Heart left ventricle (tissue), 16 donors: Measurements from ENCODE around the gene SNED1. TPM values are rescaled to one million over a fixed set of nuclear protein-coding genes. Genes with fewer than 3 reads are reported as not detected.

Experiments used
- ATAC-seq, 4 donors: fragments of 200-7000 bp; cut with Tn5 transposase; one replicate each; pipeline ENCODE4 v1.9.1; 2020 to 2022; ENCODE audit warnings: moderate library complexity in 4 of 4, mild to moderate bottlenecking in 3 of 4, moderate number of reproducible peaks in 1 of 4
- DNase-seq, 5 donors: peaks; one replicate each; pipeline ENCODE4 v3.0.0-alpha.2; 2020
- H3K27ac ChIP-seq, 12 donors: fragments of 200-600 bp; sonication (generic) in 4 of 12; one replicate each; pipeline versions ENCODE4 v1.5.0 to v1.8.0; 2016 to 2022; ENCODE audit warnings: mild to moderate bottlenecking in 2 of 12
- H3K27me3 ChIP-seq, 9 donors: fragments of 200-600 bp; sonication (generic) in 2 of 9; one replicate each; pipeline versions ENCODE4 v1.5.1 to v1.8.0; 2016 to 2022; ENCODE audit warnings: mild to moderate bottlenecking in 3 of 9
- H3K36me3 ChIP-seq, 9 donors: fragments of 200-600 bp; sonication (generic) in 2 of 9; one replicate each; pipeline versions ENCODE4 v1.5.0 to v1.8.0; 2018 to 2022; ENCODE audit warnings: mild to moderate bottlenecking in 2 of 9
- H3K4me1 ChIP-seq, 12 donors: fragments of 200-600 bp; sonication (generic) in 4 of 12; one replicate each; pipeline versions ENCODE4 v1.5.0 to v1.8.0; 2016 to 2022; ENCODE audit warnings: mild to moderate bottlenecking in 3 of 12
- H3K4me3 ChIP-seq, 12 donors: fragments of 200-600 bp; sonication (generic) in 4 of 12; one replicate each; pipeline versions ENCODE4 v1.5.0 to v1.8.0; 2017 to 2022; ENCODE audit warnings: mild to moderate bottlenecking in 9 of 12, moderate library complexity in 4 of 12
- H3K9me3 ChIP-seq, 12 donors: fragments of 200-600 bp; sonication (generic) in 4 of 12; one replicate each; pipeline versions ENCODE4 v1.5.0 to v1.8.0; 2016 to 2022; ENCODE audit warnings: mild to moderate bottlenecking in 1 of 12
- POLR2A ChIP-seq, 2 donors: fragments of 450-650 bp; IDR thresholded peaks; one replicate each; pipeline ENCODE4 v1.6.1; 2017; ENCODE audit warnings: antibody characterized with exemption in 2 of 2, mild to moderate bottlenecking in 2 of 2, moderate library complexity in 2 of 2
- WGBS, 4 donors: extraction: QIAGEN DNeasy Blood & Tissue Kit in 2 of 4; methylation state at CpG; one replicate each; pipeline versions ENCODE4 v1.1.5 to v1.1.7; 2013 to 2018; 5-methylcytosine and 5-hydroxymethylcytosine counted together
- intact Hi-C, 10 donors: fragments of 100-400 bp; cut with DNase I; formaldehyde crosslinking; loops; one replicate each; pipeline versions ENCODE4 v1.11.1 to v1.14.2; 2022
- polyA plus RNA-seq, 2 donors: library from polyadenylated mRNA; stranded (reverse); fragments of 200-250 nt; gene quantifications; one replicate each; pipeline ENCODE4 v1.2.3, GENCODE V29; 2013
- total RNA-seq, 9 donors: library from RNA; depleted of rRNA in 2 of 9; stranded (reverse); fragments of >200 nt in 2 of 9; fragmentation: NEBNext Ultra II Directional in 3 of 9; extraction: Animal tissue kit (Norgen Biotek cat#: 25700) in 3 of 9; gene quantifications; one replicate each; pipeline versions ENCODE4 v1.1.0 to v1.2.4, GENCODE V29; 2016 to 2023
- TF ChIP-seq, protein P1 (sequence below), 12 donors: fragments of 200-600 bp; sonication (generic) in 4 of 12; IDR thresholded peaks; one replicate each; pipeline versions ENCODE4 v1.5.0 to v1.8.0; 2018 to 2022; ENCODE audit warnings: antibody characterized with exemption in 12 of 12, mild to moderate bottlenecking in 5 of 12
- donor health status: ischemic (EF 13 %, LVEDD 7.1; RV severe dilation, severe dysfunction).
- donor health status: healthy with polysubstance abuse.
- donor health status: DM: no; HTN: yes; CAD: no.
- donor health status: DM: no; HTN: no; CAD: no.
- donor health status: ischemic (EF 25% LVEDD 6.9; RV normal size, moderate dysfunction).
- donor health status: ischemic (EF 25% LVEDD 5.7; RV mildly dilated, moderate dysfunction).
- donor health status: healthy.
- donor health status: DM: yes; HTN: yes; CAD: no.
- donor health status: ischemic (EF 35%, LVEDD 5.7; RV mildly dilated, moderate dysfunction).
- donor health status: nonischemic (EF 11% LVEDD 7.7; RV severe dilation, severe dysfunction).
- donor health status: DM: yes; HTN: yes; CAD: no.
- donor health status: PGD.
- donor health status: ischemic (EF 29% LVEDD 5.4; RV normal size, mild dysfunction).
- donor health status: nonischemic (EF 23%, LVEDD 6.1; RV moderate dilation, normal function).

SNED1 gene
- total and polyA plus RNA-seq, 11 donors: 3.1 to 14.7 (median 4.9) TPM

- no peak for DNase-seq
- Histone ChIP-seq H3K27me3 (no peaks in the 10 kb centered on the region), H3K27ac (no peak overlapping the region), H3K4me1 (no peaks in the 10 kb centered on the region), H3K4me3 (no peak overlapping the region), H3K36me3 (peaks cover 0 to 1% (median 0%) of the 10 kb centered on the region in 9 donors), H3K9me3 (no peaks in the 10 kb centered on the region)
- intact Hi-C loops: loop anchor here in 2 of 10 donors (5.0 to 10.0 kb wide), 2 partner anchors 38 to 105 kb away; partner anchors contain the start of gene PASK (in 2 of the 2)
- no peak for TF ChIP-seq POLR2A (IDR thresholded peaks at IDR 0.05)
- TF ChIP-seq, protein P1, sequence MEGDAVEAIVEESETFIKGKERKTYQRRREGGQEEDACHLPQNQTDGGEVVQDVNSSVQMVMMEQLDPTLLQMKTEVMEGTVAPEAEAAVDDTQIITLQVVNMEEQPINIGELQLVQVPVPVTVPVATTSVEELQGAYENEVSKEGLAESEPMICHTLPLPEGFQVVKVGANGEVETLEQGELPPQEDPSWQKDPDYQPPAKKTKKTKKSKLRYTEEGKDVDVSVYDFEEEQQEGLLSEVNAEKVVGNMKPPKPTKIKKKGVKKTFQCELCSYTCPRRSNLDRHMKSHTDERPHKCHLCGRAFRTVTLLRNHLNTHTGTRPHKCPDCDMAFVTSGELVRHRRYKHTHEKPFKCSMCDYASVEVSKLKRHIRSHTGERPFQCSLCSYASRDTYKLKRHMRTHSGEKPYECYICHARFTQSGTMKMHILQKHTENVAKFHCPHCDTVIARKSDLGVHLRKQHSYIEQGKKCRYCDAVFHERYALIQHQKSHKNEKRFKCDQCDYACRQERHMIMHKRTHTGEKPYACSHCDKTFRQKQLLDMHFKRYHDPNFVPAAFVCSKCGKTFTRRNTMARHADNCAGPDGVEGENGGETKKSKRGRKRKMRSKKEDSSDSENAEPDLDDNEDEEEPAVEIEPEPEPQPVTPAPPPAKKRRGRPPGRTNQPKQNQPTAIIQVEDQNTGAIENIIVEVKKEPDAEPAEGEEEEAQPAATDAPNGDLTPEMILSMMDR (IDR thresholded peaks at IDR 0.05): no peak
- ATAC-seq: no peak
- 86 to 91% (median 87%) methylated on average over 14 of the region's 14 CpGs for WGBS, 4 donors
These were observed 111.0 kb downstream of the SNED1 start for GRCh38 chr2:241109210-241110088.

GRCh38 chr2:241110089-241110606 is 111.7 kb downstream of the SNED1 start:
- no peak for TF ChIP-seq POLR2A (IDR thresholded peaks at IDR 0.05)
- TF ChIP-seq, protein P1 (IDR thresholded peaks at IDR 0.05): no peak
- peaks cover 0 to 6% (median 0%) of the 10 kb centered on the region in 9 donors for H3K36me3 ChIP-seq
- ATAC-seq: no peak
- H3K27me3 ChIP-seq: no peaks in the 10 kb centered on the region
- no peaks in the 10 kb centered on the region for H3K9me3 ChIP-seq
- no peak overlapping the region for H3K4me3 ChIP-seq
- no peak overlapping the region for H3K27ac ChIP-seq
- WGBS, 4 donors: 90 to 93% (median 92%) methylated on average over 9 of the region's 9 CpGs
- intact Hi-C loops: no loop called here
- no peak for DNase-seq
- H3K4me1 ChIP-seq: no peaks in the 10 kb centered on the region

- ATAC-seq: peak in 2 of 4 donors; percentile 12 to 29
- intact Hi-C loops: no loop called here
- Histone ChIP-seq H3K4me1 (no peaks in the 10 kb centered on the region), H3K27me3 (no peaks in the 10 kb centered on the region), H3K9me3 (no peaks in the 10 kb centered on the region), H3K4me3 (no peak overlapping the region), H3K36me3 (peaks cover 0 to 6% (median 0%) of the 10 kb centered on the region in 9 donors), H3K27ac (no peak overlapping the region)
- 88 to 94% (median 92%) methylated on average over 12 to 19 of the region's 19 CpGs for WGBS, 4 donors
- no peak for DNase-seq
- TF ChIP-seq, protein P1 (IDR thresholded peaks at IDR 0.05): no peak
- no peak for TF ChIP-seq POLR2A (IDR thresholded peaks at IDR 0.05)
These were observed 112.4 kb downstream of the SNED1 start for GRCh38 chr2:241110607-241111439.

- Histone ChIP-seq H3K4me1 (no peaks in the 10 kb centered on the region), H3K9me3 (no peaks in the 10 kb centered on the region), H3K27ac (no peak overlapping the region), H3K36me3 (peaks cover 0 to 6% (median 0%) of the 10 kb centered on the region in 9 donors), H3K4me3 (no peak overlapping the region), H3K27me3 (no peaks in the 10 kb centered on the region)
- WGBS, 4 donors: 78 to 81% (median 80%) methylated on average over 9 of the region's 9 CpGs
- no peak for TF ChIP-seq POLR2A (IDR thresholded peaks at IDR 0.05)
- TF ChIP-seq, protein P1 (IDR thresholded peaks at IDR 0.05): no peak
- DNase-seq (no peak), ATAC-seq (no peak)
- intact Hi-C loops: no loop called here
These were observed 113.0 kb downstream of the SNED1 start for GRCh38 chr2:241111440-241111805.
